Measurements from ENCODE around the gene ELFN2.

The ELFN2 gene

GRCh38 chr22:37462983-37463382, 35.7 kb upstream of the ELFN2 start:
- no peak overlapping the region for H3K27ac ChIP-seq
- in situ Hi-C loops (cut with HindIII; ENCODE audit: low pct_ligation_motif_present, low sequenced_read_pairs) = no loop called here
- H3K27me3 ChIP-seq (replicated peaks) = peaks cover 10% of the 10 kb centered on the region
- H3K36me3 ChIP-seq (replicated peaks) = no peaks in the 10 kb centered on the region
- DNase-seq = no peak
- no peak overlapping the region for H3K4me3 ChIP-seq (ENCODE audit: low read depth, low read length)
- TF ChIP-seq CTCF (IDR thresholded peaks at IDR 0.05; ENCODE audit: low read depth, low read length, missing control alignments) = no peak

GRCh38 chr22:37462436-37462835, 35.2 kb upstream of the ELFN2 start:
- TF ChIP-seq CTCF (IDR thresholded peaks at IDR 0.05; ENCODE audit: low read depth, low read length, missing control alignments) = no peak
- no peak overlapping the region for H3K4me3 ChIP-seq (ENCODE audit: low read depth, low read length)
- H3K27me3 ChIP-seq (replicated peaks) = peaks cover 8% of the 10 kb centered on the region
- DNase-seq = no peak
- H3K36me3 ChIP-seq (replicated peaks) = no peaks in the 10 kb centered on the region
- no peak overlapping the region for H3K27ac ChIP-seq
- in situ Hi-C loops (cut with HindIII; ENCODE audit: low pct_ligation_motif_present, low sequenced_read_pairs) = no loop called here

GRCh38 chr22:37461961-37462360, 34.7 kb upstream of the ELFN2 start:
- Histone ChIP-seq H3K27me3 (replicated peaks) (peaks cover 3% of the 10 kb centered on the region), H3K4me3 (ENCODE audit: low read depth, low read length) (no peak overlapping the region), H3K36me3 (replicated peaks) (no peaks in the 10 kb centered on the region), H3K27ac (no peak overlapping the region)
- TF ChIP-seq CTCF (IDR thresholded peaks at IDR 0.05; ENCODE audit: low read depth, low read length, missing control alignments) = no peak
- DNase-seq = no peak
- in situ Hi-C loops (cut with HindIII; ENCODE audit: low pct_ligation_motif_present, low sequenced_read_pairs) = no loop called here

GRCh38 chr22:37460684-37461083, 33.4 kb upstream of the ELFN2 start:
- no peak overlapping the region for H3K27ac ChIP-seq
- in situ Hi-C loops (cut with HindIII; ENCODE audit: low pct_ligation_motif_present, low sequenced_read_pairs) = no loop called here
- no peaks in the 10 kb centered on the region for H3K36me3 ChIP-seq (replicated peaks)
- no peaks in the 10 kb centered on the region for H3K27me3 ChIP-seq (replicated peaks)
- no peak for DNase-seq
- H3K4me3 ChIP-seq (ENCODE audit: low read depth, low read length) = no peak overlapping the region
- TF ChIP-seq CTCF (IDR thresholded peaks at IDR 0.05; ENCODE audit: low read depth, low read length, missing control alignments) = no peak

- in situ Hi-C loops (cut with HindIII; ENCODE audit: low pct_ligation_motif_present, low sequenced_read_pairs) = no loop called here
- no peak overlapping the region for H3K27ac ChIP-seq
- H3K4me3 ChIP-seq (ENCODE audit: low read depth, low read length) = no peak overlapping the region
- H3K27me3 ChIP-seq (replicated peaks) = no peaks in the 10 kb centered on the region
- H3K36me3 ChIP-seq (replicated peaks) = no peaks in the 10 kb centered on the region
- TF ChIP-seq CTCF (IDR thresholded peaks at IDR 0.05; ENCODE audit: low read depth, low read length, missing control alignments) = no peak
- DNase-seq = no peak
These were observed 31.9 kb upstream of the ELFN2 start for GRCh38 chr22:37459206-37459605.

GRCh38 chr22:37457093-37457893, 30.0 kb upstream of the ELFN2 start:
- Histone ChIP-seq H3K36me3 (replicated peaks) (no peaks in the 10 kb centered on the region), H3K4me3 (ENCODE audit: low read depth, low read length) (no peak overlapping the region), H3K27ac (no peak overlapping the region), H3K27me3 (replicated peaks) (no peaks in the 10 kb centered on the region)
- peak; percentile 51 for DNase-seq
- TF ChIP-seq CTCF (IDR thresholded peaks at IDR 0.05; ENCODE audit: low read depth, low read length, missing control alignments) = peak; percentile 98
- in situ Hi-C loops (cut with HindIII; ENCODE audit: low pct_ligation_motif_present, low sequenced_read_pairs) = no loop called here

All from brain microvascular endothelial cell (primary cell).